Adrenal gland (tissue), 12 donors: Measurements from ENCODE around the gene SLC22A5. TPM values are rescaled to one million over a fixed set of nuclear protein-coding genes. Genes with fewer than 3 reads are reported as not detected.
A peak's percentile ranks its signal among the peaks of the same experiment; 100 is the strongest.

ENCODE experiments used
- DNase-seq, 7 donors: peaks; one replicate each; pipeline ENCODE4 v3.0.0-alpha.2; 2019 to 2020
- H3K27ac ChIP-seq, 5 donors: fragments of 200-600 bp; sonication (generic) in 4 of 5; 1 replicate in 3 of 5; 2 replicates in 2 of 5; pipeline versions ENCODE4 v1.5.1 to v1.8.0; 2016 to 2020; ENCODE audit warnings: mild to moderate bottlenecking in 1 of 5
- H3K27me3 ChIP-seq: fragments of 200-600 bp; 2 replicates; pipeline ENCODE4 v1.8.0; 2021
- H3K36me3 ChIP-seq, 2 donors: fragments of 200-600 bp; replicated peaks in 1 of 2; 1 replicate in 1 of 2; 2 replicates in 1 of 2; pipeline versions ENCODE4 v1.5.1 to v1.8.0; 2018 to 2022
- H3K4me1 ChIP-seq, 2 donors: fragments of 200-600 bp; replicated peaks in 1 of 2; 1 replicate in 1 of 2; 2 replicates in 1 of 2; pipeline versions ENCODE4 v1.5.1 to v1.8.0; 2018 to 2021
- H3K4me3 ChIP-seq, 4 donors: fragments of 200-600 bp; sonication (generic) in 3 of 4; one replicate each; pipeline ENCODE4 v1.5.1; 2016 to 2018
- H3K9me3 ChIP-seq, 3 donors: fragments of 200-600 bp; sonication (generic) in 1 of 3; replicated peaks in 1 of 3; 1 replicate in 2 of 3; 2 replicates in 1 of 3; pipeline versions ENCODE4 v1.5.1 to v1.8.0; 2016 to 2021
- CTCF ChIP-seq, 6 experiments: fragments of 450-650 bp in 4 of 6; fragments of 200-600 bp in 2 of 6; sonication (generic) in 1 of 6; IDR thresholded peaks; 1 replicate in 5 of 6; 2 replicates in 1 of 6; pipeline versions ENCODE4 v1.5.1 to v1.8.0; 2016 to 2021; ENCODE audit warnings: antibody characterized with exemption in 6 of 6, mild to moderate bottlenecking in 2 of 6, moderate library complexity in 1 of 6
- POLR2A ChIP-seq, 2 donors: fragments of 450-650 bp; IDR thresholded peaks; one replicate each; pipeline ENCODE4 v1.6.1; 2017; ENCODE audit warnings: antibody characterized with exemption in 2 of 2, mild to moderate bottlenecking in 2 of 2, moderate library complexity in 1 of 2
- WGBS, 4 donors: extraction: QIAGEN DNeasy Blood & Tissue Kit in 2 of 4; methylation state at CpG; one replicate each; pipeline versions ENCODE4 v1.1.5 to v1.1.7; 2013 to 2017; 5-methylcytosine and 5-hydroxymethylcytosine counted together
- intact Hi-C, 2 donors: fragments of 100-400 bp; cut with DNase I; formaldehyde crosslinking; loops; one replicate each; pipeline versions ENCODE4 v1.14.1 to v1.15.0; 2022 to 2023
- polyA plus RNA-seq, 3 donors: library from polyadenylated mRNA; stranded (reverse); fragments of 200-250 nt in 2 of 3; fragments of 350-450 nt in 1 of 3; fragmentation: Illumina TruSeq in 1 of 3; extraction: RNeasy Lipid Tissue Mini Kit (QIAGEN cat#74804) in 1 of 3; gene quantifications; one replicate each; pipeline ENCODE4 v1.2.3, GENCODE V29; 2013 to 2014
- total RNA-seq, 9 donors: library from RNA; depleted of rRNA in 4 of 9; stranded (reverse); fragments of >200 nt in 4 of 9; fragments of 120-200 nt in 1 of 9; fragmentation: NEBNext Ultra II Directional in 1 of 9; extraction: Animal tissue kit (Norgen Biotek cat#: 25700) in 1 of 9; gene quantifications; one replicate each; pipeline versions ENCODE4 v1.1.0 to v1.2.4, GENCODE V29; 2013 to 2023
- donor health status: healthy with polysubstance abuse.
- donor health status: Bipolar disorder and iron deficiency.
- donor health status: DM: yes; HTN: yes; CAD: no.
- donor health status: DM: no; HTN: no; CAD: no.
- donor health status: DM: no; HTN: no; CAD: no.
- donor health status: DM: yes; HTN: yes; CAD: no.

SLC22A5 gene
- total and polyA plus RNA-seq, 12 donors, result 4.4 to 24.1 (median 13.7) TPM

GRCh38 chr5:132405646-132406045, 36.1 kb downstream of the SLC22A5 start:
- intact Hi-C loops, result no loop called here
- DNase-seq, result no peak
- no peak for TF ChIP-seq CTCF (IDR thresholded peaks at IDR 0.05)
- no peak for TF ChIP-seq POLR2A (IDR thresholded peaks at IDR 0.05)
- Histone ChIP-seq H3K4me3 (no peak overlapping the region), H3K36me3 (no peaks in the 10 kb centered on the region), H3K27me3 (no peaks in the 10 kb centered on the region), H3K9me3 (no peaks in the 10 kb centered on the region), H3K4me1 (peaks cover 18 to 19% of the 10 kb centered on the region in 2 donors), H3K27ac (no peak overlapping the region)
- 53 to 81% (median 66%) methylated on average over 1 of the region's 1 CpG for WGBS, 4 donors

- WGBS, 4 donors, result 72 to 80% (median 76%) methylated on average over 4 of the region's 4 CpGs
- Histone ChIP-seq H3K4me1 (peaks cover 18 to 20% of the 10 kb centered on the region in 2 donors), H3K9me3 (no peaks in the 10 kb centered on the region), H3K36me3 (no peaks in the 10 kb centered on the region), H3K4me3 (no peak overlapping the region), H3K27me3 (no peaks in the 10 kb centered on the region), H3K27ac (no peak overlapping the region)
- no peak for TF ChIP-seq CTCF (IDR thresholded peaks at IDR 0.05)
- TF ChIP-seq POLR2A (IDR thresholded peaks at IDR 0.05), result no peak
- no peak for DNase-seq
- intact Hi-C loops, result no loop called here
Observed at GRCh38 chr5:132406144-132406783, 36.8 kb downstream of the SLC22A5 start.

GRCh38 chr5:132407970-132408369, 38.5 kb downstream of the SLC22A5 start:
- no peaks in the 10 kb centered on the region for H3K36me3 ChIP-seq
- 78 to 88% (median 83%) methylated on average over 3 of the region's 3 CpGs for WGBS, 4 donors
- no peak overlapping the region for H3K27ac ChIP-seq
- no peaks in the 10 kb centered on the region for H3K9me3 ChIP-seq
- no peaks in the 10 kb centered on the region for H3K27me3 ChIP-seq
- no peak overlapping the region for H3K4me3 ChIP-seq
- intact Hi-C loops, result no loop called here
- H3K4me1 ChIP-seq, result peaks cover 25 to 37% of the 10 kb centered on the region in 2 donors
- no peak for DNase-seq
- no peak for TF ChIP-seq CTCF (IDR thresholded peaks at IDR 0.05)
- TF ChIP-seq POLR2A (IDR thresholded peaks at IDR 0.05), result no peak

- 68 to 79% (median 76%) methylated on average over 6 of the region's 6 CpGs for WGBS, 4 donors
- peak overlapping the region in 2 of 5 donors; percentile 98 to 99 for H3K27ac ChIP-seq
- TF ChIP-seq CTCF (IDR thresholded peaks at IDR 0.05), result no peak
- no peaks in the 10 kb centered on the region for H3K9me3 ChIP-seq
- H3K4me1 ChIP-seq, result peaks cover 26 to 42% of the 10 kb centered on the region in 2 donors
- intact Hi-C loops, result no loop called here
- no peaks in the 10 kb centered on the region for H3K27me3 ChIP-seq
- H3K4me3 ChIP-seq, result no peak overlapping the region
- DNase-seq, result no peak
- no peaks in the 10 kb centered on the region for H3K36me3 ChIP-seq
Observed at GRCh38 chr5:132408456-132408855, 38.9 kb downstream of the SLC22A5 start.
